GM21360 (cell line): ENCODE data around the gene SEPHS2.
A peak's percentile ranks its signal among the peaks of the same experiment; 100 is the strongest.
"Not testable (repeated sequence)": the region's sequence is repeated elsewhere in the genome, so short reads cannot be mapped to it uniquely, and the experiment has no call there.

ENCODE experiments used
- ATAC-seq: cut with Tn5 transposase; IDR thresholded peaks from one replicate; pipeline ENCODE4 v1.9.1; 2021; ENCODE audit warnings: mild to moderate bottlenecking, moderate library complexity; ENCODE audit not compliant: unreplicated experiment

SEPHS2 gene, protein sequence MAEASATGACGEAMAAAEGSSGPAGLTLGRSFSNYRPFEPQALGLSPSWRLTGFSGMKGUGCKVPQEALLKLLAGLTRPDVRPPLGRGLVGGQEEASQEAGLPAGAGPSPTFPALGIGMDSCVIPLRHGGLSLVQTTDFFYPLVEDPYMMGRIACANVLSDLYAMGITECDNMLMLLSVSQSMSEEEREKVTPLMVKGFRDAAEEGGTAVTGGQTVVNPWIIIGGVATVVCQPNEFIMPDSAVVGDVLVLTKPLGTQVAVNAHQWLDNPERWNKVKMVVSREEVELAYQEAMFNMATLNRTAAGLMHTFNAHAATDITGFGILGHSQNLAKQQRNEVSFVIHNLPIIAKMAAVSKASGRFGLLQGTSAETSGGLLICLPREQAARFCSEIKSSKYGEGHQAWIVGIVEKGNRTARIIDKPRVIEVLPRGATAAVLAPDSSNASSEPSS

DNA sequence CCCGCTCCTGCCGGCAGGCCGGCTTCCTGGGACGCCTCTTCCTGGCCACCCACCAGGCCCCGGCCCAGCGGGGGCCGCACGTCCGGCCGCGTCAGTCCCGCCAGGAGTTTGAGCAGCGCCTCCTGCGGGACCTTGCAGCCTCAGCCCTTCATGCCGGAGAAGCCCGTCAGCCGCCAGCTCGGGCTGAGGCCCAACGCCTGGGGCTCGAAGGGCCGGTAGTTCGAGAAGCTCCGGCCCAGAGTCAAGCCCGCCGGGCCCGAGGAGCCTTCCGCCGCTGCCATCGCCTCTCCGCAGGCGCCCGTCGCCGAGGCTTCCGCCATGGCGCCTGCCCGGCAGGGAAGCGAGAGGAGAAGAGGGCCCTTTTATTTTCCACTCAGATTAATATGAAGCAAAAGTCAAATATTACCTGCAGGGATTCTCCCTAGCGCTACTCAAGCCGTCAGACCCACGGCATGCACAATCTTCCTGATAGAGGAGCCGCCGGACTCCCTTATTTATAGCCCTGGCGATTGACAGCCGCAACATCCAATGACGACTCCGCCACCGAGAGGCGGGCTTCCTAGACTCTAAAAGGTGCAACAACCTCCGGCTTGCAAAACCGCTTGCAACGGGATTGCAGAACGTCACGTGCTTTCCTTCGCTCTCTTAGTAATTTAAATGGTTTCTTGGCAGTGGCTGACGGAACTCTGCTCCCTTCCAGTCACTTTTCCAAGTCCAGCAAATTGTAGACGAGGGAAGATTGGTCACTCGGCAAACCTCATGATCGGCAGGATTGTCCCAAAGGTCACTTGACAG is at the start of gene SEPHS2:
TSS of gene SEPHS2 (minus strand) at position 467 of the 795 bp plus-strand sequence. CDS start at position 320, 147 bp downstream.
- peak; percentile 81 for ATAC-seq

DNA sequence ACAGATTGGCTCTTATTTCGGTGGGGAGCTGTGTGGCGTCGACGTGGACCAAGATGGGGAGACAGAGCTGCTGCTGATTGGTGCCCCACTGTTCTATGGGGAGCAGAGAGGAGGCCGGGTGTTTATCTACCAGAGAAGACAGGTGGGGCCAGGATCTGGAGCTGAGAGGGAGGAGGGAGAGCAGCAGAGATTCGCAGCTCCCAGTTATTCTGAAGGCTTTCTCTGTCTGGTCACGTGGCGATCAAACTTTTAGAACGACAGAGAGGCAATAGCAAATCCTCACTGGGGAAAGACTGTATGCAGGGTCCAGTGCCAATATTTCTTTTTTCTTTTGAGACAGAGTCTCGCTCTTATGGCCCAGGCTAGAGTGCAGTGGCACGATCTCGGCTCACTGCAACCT is 49.0 kb upstream of the SEPHS2 start:
- ATAC-seq, result no peak

DNA sequence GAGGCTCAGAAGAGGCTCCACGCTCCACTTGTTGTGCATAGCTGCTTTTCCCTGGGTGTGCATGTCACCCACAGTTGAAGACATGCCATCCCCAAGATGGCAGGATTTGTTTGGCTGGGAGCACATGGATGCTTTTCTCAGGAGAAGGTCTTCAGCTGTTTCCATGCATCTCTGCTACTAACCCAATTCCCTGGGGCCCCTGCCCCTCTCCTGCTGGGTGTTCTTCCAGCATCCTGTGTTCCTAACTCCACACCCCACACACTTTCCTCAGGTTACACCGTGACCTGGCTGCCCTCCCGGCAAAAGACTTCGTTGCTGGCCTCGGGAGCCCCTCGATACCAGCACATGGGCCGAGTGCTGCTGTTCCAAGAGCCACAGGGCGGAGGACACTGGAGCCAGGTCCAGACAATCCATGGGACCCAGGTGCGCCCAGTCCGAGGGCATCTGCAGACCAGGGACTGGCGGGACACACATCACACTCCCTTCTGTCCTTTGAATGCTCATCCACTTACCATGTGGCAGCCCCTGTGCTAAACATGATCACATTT is 48.3 kb upstream of the SEPHS2 start:
- no peak for ATAC-seq

DNA sequence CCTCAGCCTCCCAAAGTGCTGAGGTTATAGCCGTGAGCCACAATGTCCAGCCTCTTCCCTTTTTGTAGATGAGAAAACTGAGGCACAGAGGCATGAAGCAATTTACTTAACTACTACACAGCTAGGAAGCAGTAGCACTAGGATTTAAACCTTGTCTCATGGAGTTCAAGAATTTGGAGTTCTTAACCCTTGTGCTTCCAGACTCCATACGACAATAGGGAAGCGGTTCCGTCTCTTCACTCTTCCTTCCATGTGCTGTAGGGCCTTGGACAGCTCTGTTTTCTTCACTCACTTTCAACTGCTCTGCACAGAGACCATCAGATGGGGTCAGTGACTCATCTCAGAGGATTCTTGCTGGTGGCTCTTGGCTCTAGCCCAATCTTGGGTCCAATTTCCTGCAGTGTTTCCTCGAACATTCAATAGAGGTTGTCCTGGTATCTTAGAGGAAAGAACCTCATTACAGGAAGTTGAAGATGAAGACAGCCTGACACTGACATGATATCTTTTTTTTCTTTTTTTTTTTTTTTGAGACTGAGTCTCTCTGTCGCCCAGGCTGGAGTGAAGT is 46.2 kb upstream of the SEPHS2 start:
- ATAC-seq, result no peak

DNA sequence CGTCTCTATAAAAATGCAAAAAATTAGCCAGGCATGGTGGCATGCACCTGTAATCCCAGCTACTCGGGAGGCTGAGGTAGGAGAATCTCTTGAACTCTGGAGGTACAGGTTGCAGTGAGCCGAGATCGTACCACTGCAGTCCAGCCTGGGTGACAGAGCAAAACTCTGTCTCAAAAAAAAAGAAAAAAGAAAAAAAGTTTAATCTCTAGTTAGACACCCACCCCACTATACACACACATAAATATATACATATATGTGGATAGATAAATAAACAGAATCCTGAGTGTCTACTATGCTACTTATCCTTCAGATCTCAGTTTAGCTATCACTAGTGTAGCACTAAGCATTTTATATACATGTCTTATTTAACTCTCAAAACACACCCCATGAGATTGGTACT is 45.6 kb upstream of the SEPHS2 start:
- no peak for ATAC-seq

DNA sequence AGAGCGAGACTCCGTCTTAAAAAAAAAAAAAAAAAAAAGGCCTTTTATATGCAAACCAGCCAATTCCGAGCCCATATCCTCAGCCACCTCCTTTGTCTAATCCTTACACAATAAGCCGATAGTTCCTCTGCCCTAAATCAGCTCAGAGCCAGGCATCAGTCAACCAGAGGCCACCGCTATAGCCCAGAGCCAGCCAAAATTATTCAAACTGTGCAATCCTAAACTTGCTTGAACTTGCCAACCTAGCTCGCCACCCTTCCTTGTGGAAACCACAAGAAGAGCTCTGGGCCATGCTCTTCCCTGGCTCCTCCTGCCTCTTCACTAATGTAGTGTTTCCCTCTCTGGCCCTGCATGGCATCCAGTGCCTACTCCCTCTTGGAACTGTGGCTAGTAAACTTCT is 44.5 kb upstream of the SEPHS2 start:
- no peak for ATAC-seq

DNA sequence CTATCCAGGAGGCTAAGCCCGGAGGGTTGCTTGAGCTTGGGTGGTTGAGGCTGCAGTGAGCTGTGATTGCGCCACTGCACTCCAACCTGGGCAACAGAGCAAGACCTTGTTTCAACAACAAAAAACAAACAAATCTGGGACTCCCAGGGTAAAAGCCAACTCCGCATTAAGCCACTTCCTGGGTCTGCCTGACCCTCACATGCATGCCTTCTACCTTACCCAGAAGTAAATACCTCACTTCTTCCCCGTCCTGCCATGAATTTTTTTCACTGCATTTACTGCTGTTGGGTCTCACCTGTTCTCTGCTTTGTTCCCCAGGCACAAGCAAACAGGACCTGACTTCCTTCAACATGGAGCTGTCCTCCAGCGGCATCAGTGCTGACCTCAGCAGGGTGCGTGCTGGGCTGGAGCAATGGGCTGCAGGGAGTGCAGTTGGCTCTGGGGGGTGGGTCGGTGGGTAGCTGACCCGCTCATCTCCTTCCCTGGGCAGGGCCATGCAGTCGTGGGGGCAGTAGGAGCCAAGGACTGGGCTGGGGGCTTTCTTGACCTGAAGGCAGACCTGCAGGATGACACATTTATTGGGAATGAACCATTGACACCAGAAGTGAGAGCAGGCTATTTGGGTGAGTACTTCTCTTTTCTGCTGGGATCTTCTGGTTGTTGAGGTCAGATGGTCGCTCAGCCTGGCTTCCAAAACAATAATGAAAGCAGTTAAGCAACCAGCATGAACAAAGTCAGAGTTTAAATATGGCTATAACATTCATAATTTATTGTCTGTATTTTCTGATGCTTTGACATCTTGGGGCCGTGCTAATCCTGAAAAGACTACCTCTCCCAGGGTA is 43.3 kb upstream of the SEPHS2 start:
- no peak for ATAC-seq

DNA sequence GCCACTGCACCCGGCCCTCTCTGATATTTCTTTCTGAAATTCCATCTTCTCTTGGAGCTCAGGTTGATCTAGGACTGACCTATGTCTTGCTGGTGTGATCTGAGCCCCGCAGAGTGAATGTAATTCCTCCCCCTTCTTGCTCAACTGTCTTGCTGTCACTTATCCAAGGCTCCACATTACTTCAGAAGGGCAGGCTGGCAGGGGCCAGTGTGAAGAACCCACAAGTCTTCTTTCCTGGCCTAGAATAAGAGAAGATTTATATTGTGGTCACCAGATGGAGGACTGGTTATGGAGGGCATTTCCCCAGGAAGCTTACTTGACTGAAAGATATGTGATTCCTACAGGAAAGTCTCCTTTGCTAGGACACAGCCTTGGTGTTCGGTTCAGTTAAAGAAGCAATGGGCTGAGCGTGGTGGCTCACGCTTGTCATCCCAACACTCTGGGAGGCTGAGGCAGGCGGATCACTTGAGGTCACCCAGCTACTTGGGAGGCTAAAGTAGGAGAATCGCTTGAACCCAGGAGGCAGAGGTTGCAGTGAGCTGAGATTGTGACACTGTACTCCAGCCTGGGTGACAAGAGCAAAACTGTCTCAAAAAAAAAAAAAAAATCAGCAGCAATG is 40.3 kb upstream of the SEPHS2 start:
- no peak for ATAC-seq

DNA sequence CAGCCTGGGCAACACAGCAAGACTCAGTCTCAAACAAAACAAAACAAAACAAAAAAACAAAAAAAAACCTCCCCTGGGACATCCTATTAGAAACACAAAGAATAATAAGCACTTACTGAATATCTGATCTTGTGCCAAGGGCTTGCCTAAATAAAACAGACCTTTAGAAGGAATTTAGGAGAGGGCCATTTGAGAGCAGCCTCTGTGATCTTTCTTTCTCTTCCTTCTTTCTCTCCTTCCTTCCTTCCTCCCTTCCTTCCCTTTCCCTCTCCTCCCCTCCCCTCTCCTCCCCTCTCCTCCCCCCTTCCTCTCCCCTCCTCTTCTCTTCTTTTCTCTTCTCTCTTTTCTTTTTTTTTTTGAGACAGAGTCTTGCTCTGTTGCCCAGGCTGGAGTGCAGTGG is 39.2 kb upstream of the SEPHS2 start:
- no peak for ATAC-seq

DNA sequence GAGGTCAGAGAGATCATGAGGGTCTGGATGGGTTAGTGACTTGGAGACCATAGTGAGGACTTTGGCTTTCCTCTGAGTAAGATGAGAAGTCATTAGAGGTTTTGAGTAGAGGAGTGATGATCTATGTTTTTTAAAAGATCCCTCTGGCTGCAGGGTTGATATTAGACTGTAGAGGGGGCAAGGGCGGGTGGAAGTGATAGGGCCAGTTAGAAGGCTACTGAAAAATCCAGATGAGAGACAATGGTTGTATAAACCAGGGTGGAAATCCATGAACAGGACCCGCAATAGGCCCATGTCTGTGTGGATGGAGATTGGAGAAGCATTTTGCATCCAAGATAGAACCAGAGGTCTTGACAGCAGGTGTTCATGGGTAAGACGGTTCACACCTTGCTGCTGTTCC is 36.7 kb upstream of the SEPHS2 start:
- ATAC-seq, result no peak

DNA sequence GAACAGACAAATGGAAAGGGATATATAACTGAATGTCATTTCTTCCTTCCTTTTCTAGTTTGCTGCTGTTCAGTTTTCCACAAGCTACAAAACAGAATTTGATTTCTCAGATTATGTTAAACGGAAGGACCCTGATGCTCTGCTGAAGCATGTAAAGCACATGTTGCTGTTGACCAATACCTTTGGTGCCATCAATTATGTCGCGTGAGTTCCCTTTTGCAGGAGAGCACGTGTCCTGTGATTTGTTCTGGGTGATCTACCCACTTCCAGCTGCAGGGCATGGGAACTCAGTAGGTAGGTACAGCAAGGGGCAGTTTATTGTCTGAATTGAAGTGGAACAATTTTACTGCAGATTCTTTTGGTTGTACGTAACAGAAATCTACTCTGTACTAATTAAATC is 35.7 kb upstream of the SEPHS2 start:
- no peak for ATAC-seq

DNA sequence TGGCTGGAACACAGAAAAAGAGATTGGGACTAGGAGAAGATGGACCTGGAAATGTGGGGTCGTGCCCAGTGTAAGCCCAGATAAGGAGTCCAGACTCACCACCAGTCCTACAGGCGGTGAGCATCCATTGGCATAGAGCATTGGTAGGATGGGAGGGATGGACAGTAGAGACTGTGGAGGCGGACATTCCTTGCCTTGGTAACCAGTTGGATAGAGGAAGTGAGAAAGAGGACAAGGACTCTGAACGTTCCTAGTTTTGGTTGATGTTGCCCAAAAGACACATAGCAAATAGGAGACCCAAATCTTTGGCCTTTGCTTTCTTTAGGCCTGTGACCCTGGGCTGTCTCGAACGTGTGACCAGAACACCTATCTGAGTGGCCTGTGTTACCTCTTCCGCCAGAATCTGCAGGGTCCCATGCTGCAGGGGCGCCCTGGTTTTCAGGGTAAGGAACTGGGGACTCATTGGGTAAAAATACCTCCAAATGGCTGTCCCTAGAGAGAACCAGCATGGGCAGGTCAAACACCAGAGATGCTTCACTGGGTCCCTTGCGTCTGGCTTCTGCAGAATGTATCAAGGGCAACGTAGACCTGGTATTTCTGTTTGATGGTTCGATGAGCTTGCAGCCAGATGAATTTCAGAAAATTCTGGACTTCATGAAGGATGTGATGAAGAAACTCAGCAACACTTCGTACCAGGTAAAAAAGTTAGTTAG is 33.2 kb upstream of the SEPHS2 start:
- ATAC-seq, result no peak

DNA sequence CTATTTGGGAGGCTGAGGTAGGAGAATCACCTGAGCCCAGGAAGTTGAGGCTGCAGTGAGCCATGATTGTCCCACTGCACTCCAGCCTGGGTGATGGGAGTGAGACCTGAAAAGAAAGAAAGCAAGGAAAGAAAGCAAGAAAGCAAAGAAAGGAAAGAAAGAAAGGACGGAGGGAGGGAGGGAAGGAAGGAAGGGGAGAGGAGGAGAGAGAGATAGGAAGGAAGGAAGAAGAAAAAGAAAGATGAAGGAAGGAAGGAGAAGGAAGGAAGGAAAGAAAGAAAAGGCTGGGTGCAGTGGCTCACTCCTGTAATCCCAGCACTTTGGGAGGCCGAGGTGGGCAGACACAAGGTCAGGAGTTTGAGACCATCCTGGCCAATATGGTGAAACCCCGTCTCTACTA is 32.1 kb upstream of the SEPHS2 start:
- ATAC-seq, result not testable (repeated sequence)

DNA sequence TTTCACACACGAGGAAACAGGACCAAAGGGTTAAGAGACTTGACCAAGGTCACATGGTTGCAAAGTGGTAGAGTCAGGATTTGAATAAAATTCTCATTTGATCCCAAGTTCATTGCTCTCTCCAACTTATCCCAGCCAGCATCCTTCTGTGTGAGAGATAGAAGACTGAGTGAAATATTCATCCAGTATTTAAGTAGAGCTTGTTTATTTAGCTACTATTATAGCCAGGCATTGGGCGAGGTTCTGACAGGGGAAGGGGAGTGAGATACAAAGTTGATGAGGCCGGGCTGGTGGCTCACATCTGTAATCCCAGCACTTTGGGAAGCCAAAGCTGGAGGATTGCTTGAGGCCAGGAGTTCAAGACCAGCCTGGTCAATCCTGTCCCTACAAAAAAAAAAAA is 31.3 kb upstream of the SEPHS2 start:
- ATAC-seq, result no peak

DNA sequence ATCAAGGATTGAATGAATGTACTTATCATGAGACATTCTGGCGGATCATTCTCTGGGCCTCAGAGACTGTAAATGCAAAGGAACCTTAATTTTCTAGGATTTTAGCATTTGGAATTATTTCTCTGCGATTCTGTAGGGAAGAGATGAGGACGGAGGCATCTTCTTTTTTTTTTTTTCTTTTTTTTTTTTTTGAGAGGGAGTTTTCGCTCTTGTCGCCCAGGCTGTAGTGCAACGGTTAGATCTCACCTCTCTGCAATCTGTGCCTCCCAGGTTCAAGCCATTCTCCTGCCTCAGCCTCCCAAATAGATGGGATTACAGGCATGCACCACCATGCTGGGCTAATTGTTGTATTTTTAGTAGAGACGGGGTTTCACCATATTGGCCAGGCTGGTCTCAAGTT is 29.0 kb upstream of the SEPHS2 start:
- ATAC-seq, result no peak

DNA sequence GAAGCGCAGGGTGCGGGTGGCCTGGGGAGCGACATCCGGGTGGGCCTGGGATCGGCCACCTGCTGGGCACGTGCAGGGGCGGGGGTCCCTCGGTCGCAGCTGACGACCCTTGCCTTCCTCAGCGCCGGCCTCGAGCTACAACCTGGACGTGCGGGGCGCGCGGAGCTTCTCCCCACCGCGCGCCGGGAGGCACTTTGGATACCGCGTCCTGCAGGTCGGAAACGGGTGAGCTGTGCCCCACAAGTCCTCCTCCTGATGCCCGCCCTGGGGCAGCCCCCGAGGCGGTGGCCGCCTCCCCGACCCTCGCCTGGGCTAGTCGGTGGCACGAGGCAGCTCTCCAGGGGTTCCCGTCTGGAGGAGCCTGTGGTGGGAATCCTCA is 28.4 kb upstream of the SEPHS2 start:
- no peak for ATAC-seq

DNA sequence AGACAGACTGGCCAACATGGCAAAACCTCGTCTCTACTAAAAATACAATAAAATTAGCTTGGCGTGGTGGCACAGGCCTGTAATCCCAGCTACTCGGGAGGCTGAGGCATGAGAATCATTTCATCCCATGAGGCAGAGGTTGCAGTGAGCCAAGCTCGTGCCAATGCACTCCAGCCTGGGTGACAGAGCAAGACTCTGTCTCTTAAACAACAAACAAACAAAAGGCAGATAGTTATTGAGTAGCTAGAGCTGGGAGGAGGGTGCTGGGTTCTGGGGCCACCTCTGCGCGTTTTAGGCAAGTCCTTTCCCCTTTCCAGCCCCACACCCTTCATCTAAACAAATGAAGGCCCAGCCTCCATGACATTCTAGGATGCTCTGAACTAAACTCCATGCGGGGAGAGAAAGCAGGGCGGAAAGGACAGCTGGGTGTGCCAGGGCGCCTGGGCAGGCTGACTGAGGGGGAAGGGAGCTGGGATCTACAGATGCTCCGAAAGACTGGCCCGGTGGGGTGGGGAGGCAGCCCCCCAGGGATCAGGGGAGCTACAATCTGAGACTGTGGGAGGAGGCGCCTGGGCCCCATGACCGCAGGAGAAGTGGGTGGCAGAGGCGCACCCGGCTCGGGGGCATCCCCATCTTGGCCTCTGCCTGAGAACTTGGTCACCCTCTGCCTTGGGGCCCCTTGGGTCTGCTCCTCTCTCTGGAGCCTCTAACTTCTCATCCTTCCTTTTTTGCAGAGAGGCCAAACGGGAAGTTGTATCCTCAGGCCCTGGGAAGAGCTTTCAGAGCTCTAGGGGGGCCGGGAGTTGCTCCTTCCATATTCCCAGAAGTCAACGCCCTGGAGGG is 27.8 kb upstream of the SEPHS2 start:
- ATAC-seq, result no peak

DNA sequence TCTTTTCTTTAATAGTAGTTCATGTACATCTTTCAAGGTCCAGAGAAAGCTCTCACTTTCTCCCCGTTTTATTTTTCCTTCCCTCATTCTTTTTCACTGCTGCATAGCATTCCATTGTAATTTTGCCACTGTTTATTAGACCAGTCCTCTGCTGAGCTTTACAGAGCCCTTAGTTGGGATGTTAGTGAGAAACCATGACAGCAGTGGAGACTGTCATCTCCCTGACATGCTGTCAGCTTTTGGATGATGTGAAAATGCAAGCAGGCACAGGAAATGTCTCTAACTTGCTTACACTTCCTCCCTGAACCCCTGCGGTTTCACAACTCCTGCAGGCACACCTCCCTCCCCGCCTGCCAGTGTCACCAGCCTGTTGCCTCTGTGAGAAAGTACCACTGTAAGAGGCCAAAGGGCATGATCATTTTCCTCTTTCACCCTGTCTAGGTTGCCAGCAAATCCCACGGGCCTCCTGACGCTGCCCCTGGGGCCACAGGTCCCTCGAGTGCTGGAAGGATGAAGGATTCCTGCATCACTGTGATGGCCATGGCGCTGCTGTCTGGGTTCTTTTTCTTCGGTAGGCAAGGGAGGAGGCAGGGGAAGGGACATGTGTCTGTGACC is 26.8 kb upstream of the SEPHS2 start, which contains the start of gene ITGAL:
TSS of gene ITGAL (plus strand) at position 415 of the 615 bp plus-strand sequence. CDS start at position 511, 96 bp downstream.
- ATAC-seq, result peak; percentile 47
